ENCODE results near the gene CIZ1. TPM values are rescaled to one million over a fixed set of nuclear protein-coding genes. Genes with fewer than 3 reads are reported as not detected.

Gene CIZ1
- total RNA-seq, 1 experiment from 2014 or later: 104 TPM

DNA sequence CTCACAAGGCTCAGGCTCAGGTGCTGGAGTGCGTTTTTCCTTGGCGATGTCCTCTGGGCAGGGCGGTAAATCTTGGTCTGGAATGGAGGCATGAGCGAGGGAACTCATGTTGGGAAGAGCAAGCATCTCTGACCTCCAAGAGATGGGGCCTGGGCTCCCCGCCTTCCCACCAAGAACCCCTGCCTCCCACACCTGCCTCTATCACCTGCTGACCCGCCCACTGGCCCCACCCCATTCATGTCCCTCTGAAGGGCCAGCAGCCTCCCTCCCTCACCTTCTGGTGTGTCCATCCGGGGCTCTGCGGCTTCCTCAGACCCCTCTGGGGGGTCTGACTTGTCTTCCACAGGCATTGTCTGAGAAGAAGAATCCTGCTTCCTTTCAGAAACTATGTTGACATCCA is 10.9 kb downstream of the CIZ1 start:
- no peak overlapping the region for H3K18ac ChIP-seq (ENCODE audit: insufficient read length, low read depth, low read length)
- Mint-ChIP-seq H3K4me3 (no peak overlapping the region), H3K27me3 (ENCODE audit: low read depth) (no peaks in the 10 kb centered on the region), H3K36me3 (ENCODE audit: insufficient read depth in 1 of 3, low read depth in 3 of 3) (peaks cover 48 to 74% (median 72%) of the 10 kb centered on the region in 3 experiments), H3K9me3 (peaks cover 2 to 7% of the 10 kb centered on the region in 2 experiments; a peak in 1 of 5 replicates), H3K27ac (no peak overlapping the region), H3K4me1 (peaks cover 0 to 2% of the 10 kb centered on the region in 2 experiments; a peak in 1 of 4 replicates)
- no peak overlapping the region for H3K56ac ChIP-seq (ENCODE audit: insufficient read length, low read depth, low read length)
- H4K5ac ChIP-seq (ENCODE audit: insufficient read length, low read depth, low read length): no peak overlapping the region
- no peak overlapping the region for H2AFZ ChIP-seq (ENCODE audit: low read length)
- no peaks in the 10 kb centered on the region for H3K27me3 ChIP-seq (ENCODE audit: insufficient read depth, low read length)
- DNase-seq: no peak
- no peak overlapping the region for H2AK5ac ChIP-seq (ENCODE audit: insufficient read length, low read length)
- WGBS (ENCODE audit: extremely low coverage, insufficient read length, low lambda C conversion rate): no CpG with 5 or more reads among the region's 8 CpGs
- no peak overlapping the region for H2BK12ac ChIP-seq (ENCODE audit: insufficient read length, low read depth, low read length)
- H2BK120ac ChIP-seq (ENCODE audit: low read depth, low read length, poor library complexity, severe bottlenecking): no peak overlapping the region
- H3K9me3 ChIP-seq (ENCODE audit: control insufficient read depth, low read depth, low read length): no peaks in the 10 kb centered on the region
- no peak overlapping the region for H3K14ac ChIP-seq (ENCODE audit: insufficient read depth, low read length)
- H3K4ac ChIP-seq (ENCODE audit: low read depth, low read length): no peak overlapping the region
- no peaks in the 10 kb centered on the region for H3K4me1 ChIP-seq (ENCODE audit: insufficient read depth, low read length)
- H4K91ac ChIP-seq (ENCODE audit: insufficient read length, low read depth, low read length): no peak overlapping the region
- H3K79me1 ChIP-seq (ENCODE audit: insufficient read depth, low read depth, low read length, poor library complexity, severe bottlenecking): no peaks in the 10 kb centered on the region
- no peaks in the 10 kb centered on the region for H4K20me1 ChIP-seq (ENCODE audit: control insufficient read depth, insufficient read depth, insufficient read length)
- no peak overlapping the region for H3K4me2 ChIP-seq (ENCODE audit: insufficient read depth, insufficient read length, low read length)
- no peak overlapping the region for H2BK15ac ChIP-seq (ENCODE audit: low read depth, low read length)
- H2BK20ac ChIP-seq (ENCODE audit: low read depth, low read length, poor library complexity, severe bottlenecking): no peak overlapping the region
- no peak overlapping the region for H3K27ac ChIP-seq (ENCODE audit: insufficient read length, low read depth, low read length)
- TF ChIP-seq, protein P1, sequence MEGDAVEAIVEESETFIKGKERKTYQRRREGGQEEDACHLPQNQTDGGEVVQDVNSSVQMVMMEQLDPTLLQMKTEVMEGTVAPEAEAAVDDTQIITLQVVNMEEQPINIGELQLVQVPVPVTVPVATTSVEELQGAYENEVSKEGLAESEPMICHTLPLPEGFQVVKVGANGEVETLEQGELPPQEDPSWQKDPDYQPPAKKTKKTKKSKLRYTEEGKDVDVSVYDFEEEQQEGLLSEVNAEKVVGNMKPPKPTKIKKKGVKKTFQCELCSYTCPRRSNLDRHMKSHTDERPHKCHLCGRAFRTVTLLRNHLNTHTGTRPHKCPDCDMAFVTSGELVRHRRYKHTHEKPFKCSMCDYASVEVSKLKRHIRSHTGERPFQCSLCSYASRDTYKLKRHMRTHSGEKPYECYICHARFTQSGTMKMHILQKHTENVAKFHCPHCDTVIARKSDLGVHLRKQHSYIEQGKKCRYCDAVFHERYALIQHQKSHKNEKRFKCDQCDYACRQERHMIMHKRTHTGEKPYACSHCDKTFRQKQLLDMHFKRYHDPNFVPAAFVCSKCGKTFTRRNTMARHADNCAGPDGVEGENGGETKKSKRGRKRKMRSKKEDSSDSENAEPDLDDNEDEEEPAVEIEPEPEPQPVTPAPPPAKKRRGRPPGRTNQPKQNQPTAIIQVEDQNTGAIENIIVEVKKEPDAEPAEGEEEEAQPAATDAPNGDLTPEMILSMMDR (conservative IDR thresholded peaks at IDR 0.05): no peak
- no peaks in the 10 kb centered on the region for H3K79me2 ChIP-seq (ENCODE audit: insufficient read depth, low read length)
- H4K8ac ChIP-seq (replicated peaks; ENCODE audit: insufficient read length, low read depth, low read length): no peak overlapping the region
- no peak overlapping the region for H3K23ac ChIP-seq (ENCODE audit: insufficient read length, low read depth, low read length)
- H3T11ph ChIP-seq (ENCODE audit: low read length): no peak overlapping the region
- H3K9ac ChIP-seq (ENCODE audit: extremely low read depth, insufficient read length, low read length): no peak overlapping the region
- no peak overlapping the region for H2BK5ac ChIP-seq (ENCODE audit: insufficient read length, low read length)
- no peaks in the 10 kb centered on the region for H3K23me2 ChIP-seq (ENCODE audit: insufficient read length, low read depth, low read length, poor library complexity, severe bottlenecking)

Data from H9 (cell line).